GM21723 (cell line): ENCODE measurements around the gene LOXHD1.

Experiments
- ATAC-seq: cut with Tn5 transposase; IDR thresholded peaks from one replicate; pipeline ENCODE4 v1.9.1; 2021; ENCODE audit warnings: mild to moderate bottlenecking, moderate library complexity; ENCODE audit not compliant: unreplicated experiment

Gene LOXHD1

DNA sequence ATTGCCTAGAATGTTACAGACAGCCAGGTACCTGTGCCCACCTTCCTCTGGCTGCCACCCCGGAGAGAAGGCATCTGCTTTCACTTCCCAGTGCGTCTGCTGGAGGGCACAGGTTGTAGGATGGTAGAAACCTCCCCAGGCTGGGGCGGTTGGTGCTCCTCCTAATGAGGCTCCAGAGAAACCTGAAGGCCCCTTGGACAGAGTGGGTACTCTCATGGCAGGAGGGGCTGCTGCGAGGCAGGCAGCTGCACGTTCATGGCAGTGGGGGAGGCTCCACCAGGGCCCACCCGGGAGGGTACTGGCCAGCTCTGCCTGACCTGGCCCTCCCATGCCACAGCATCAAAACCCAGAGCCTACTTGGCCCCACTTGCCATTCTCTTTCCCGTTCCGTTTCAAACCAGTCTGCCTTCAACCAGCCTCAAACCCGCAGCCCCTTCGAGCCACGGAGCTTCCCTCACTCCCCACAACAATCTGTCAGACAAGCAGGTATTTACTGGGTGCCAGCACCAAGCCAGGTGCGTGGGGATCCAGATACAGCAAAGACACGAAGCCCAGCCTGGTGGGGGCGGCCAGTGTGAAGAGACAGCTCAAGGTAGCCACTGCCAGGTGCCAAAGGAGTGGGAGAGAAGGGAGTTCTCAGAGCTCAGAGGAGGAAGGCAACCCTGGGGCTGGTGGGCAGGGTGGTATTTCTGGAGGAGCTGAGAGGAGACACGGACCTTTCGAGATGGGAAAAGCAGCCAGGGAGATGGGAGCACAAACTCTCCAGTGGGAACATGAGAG lies 229.6 kb downstream of the LOXHD1 start:
- ATAC-seq: no peak
